Measurements from ENCODE around the gene SNRNP25. TPM values are rescaled to one million over a fixed set of nuclear protein-coding genes. Genes with fewer than 3 reads are reported as not detected.
"Not testable (repeated sequence)": the region's sequence is repeated elsewhere in the genome, so short reads cannot be mapped to it uniquely, and the experiment has no call there.

The SNRNP25 gene
- total RNA-seq (10 to 100 TPM; 12.8 to 17.5 TPM), polyA plus RNA-seq (ENCODE audit: insufficient read depth, low read depth, low replicate concordance) (26.9 TPM)
- long read RNA-seq, donor 1, transcript SNRNP25-201 (5 exons, 1,905 nt), result major isoform, 44 of 46 reads
- long read RNA-seq, donor 1, partial matches to known transcripts, result 0 of 46 reads
- long read RNA-seq, donor 1, other reads (novel, unspliced or antisense), result 0 of 46 reads
- long read RNA-seq, donor 2, transcript SNRNP25-201 (5 exons, 1,905 nt), result major isoform, 27 of 29 reads
- long read RNA-seq, donor 2, partial matches to known transcripts, result 0 of 29 reads
- long read RNA-seq, donor 2, other reads (novel, unspliced or antisense), result 0 of 29 reads

DNA sequence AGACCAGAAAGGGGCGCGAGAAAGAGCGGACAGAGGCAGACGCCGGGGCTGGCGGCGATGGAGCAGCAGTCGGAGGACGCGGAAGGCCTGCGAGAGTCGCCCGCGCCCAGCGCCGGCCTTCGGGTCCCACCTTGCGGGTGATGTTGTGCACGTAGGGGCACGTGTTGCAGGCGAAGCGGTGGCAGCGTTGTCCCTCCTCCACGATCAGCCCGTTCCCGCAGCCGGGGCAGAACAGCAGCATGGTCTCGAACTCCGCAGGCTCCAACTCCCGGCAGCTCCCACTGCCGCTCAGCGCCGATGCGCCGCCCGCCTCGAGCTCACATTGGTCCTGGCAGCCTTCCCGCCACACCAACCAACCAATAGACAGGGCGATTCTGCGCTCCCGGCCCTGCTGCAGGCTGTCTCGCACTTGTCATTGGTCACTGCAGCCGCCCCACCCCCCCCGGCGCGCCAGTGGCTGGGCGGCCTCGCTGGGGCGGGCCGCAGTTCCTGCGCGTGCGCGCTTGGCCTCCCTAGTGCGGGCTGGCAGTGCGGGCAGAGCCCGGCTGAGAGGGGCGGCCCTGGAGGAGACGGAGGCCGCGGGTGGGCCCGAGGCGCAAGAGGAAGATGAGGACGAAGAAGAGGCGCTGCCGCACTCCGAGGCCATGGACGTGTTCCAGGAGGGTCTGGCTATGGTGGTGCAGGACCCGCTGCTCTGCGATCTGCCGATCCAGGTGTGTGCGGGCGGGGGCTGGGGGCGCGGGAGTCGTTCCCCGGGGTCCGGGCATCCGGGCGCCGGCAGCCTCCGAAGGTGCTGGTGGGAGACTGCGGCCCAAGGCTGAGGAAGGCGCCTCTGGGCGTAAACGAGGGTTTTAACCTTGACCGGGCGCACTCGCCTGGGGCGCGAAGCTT, at the start of gene SNRNP25, which contains the start of gene POLR3K:
TSS of gene SNRNP25 (plus strand) at position 483 of the 891 bp plus-strand sequence. CDS start at position 672, 189 bp downstream.
TSS of gene POLR3K (minus strand) at position 263 of the 891 bp plus-strand sequence. CDS start at position 241, 22 bp downstream.
- intact Hi-C loops (cut with DNase I; ENCODE audit: low total_unique reads), result no loop called here
- WGBS, 2 donors, result 2 to 3% methylated on average over 23 to 89 of the region's 91 CpGs
- no peak for TF ChIP-seq POLR2A (IDR thresholded peaks at IDR 0.05)
- peak in 1 of 3 experiments; percentile 10 for TF ChIP-seq CTCF (IDR thresholded peaks at IDR 0.05)

DNA sequence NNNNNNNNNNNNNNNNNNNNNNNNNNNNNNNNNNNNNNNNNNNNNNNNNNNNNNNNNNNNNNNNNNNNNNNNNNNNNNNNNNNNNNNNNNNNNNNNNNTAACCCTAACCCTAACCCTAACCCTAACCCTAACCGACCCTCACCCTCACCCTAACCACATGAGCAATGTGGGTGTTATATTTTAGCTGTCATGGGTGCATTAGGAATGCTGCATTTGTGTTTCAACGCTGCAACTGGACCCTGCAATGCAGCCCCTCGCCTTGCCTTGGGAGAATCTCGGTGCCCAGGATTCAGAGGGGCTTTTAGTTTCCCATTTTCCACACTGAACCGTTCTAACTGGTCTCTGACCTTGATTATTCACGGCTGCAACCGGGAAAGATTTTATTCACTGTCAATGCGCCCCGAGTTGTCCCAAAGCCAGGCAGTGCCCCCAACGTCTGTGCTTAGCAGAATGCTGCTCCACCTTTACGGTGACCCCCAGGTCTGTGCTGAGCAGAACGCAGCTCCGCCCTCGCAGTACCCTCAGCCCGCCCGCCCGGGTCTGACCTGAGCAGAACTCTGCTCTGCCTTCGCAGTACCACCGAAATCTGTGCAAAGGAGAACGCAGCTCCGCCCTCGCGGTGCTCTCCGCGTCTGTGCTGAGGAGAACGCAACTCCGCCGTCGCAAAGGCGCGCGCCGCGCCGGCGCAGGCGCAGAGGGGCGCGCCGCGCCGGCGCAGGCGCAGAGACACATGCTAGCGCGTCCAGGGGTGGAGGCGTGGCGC, 43.5 kb upstream of the SNRNP25 start:
- no peaks in the 10 kb centered on the region for H3K36me3 ChIP-seq (ENCODE audit: low read depth, missing control alignments)
- WGBS, 2 donors, result 42% methylated on average over 24 of the region's 48 CpGs; no CpG with 5 or more reads in 1 of the 2 donors
- no peak for DNase-seq
- no peaks in the 10 kb centered on the region for H3K9me3 ChIP-seq
- intact Hi-C loops (cut with DNase I; ENCODE audit: low total_unique reads), result no loop called here
- no peaks in the 10 kb centered on the region for H3K27me3 ChIP-seq
- no peak overlapping the region for H3K4me3 ChIP-seq
- TF ChIP-seq CTCF (IDR thresholded peaks at IDR 0.05) (no peak), POLR2A (IDR thresholded peaks at IDR 0.05) (no peak)
- H3K4me1 ChIP-seq, result no peaks in the 10 kb centered on the region
- no peak overlapping the region for H3K27ac ChIP-seq

More for the DNA sequence above, at the start of gene SNRNP25, which contains the start of gene POLR3K:
- no peaks in the 10 kb centered on the region for H3K27me3 ChIP-seq
- H3K4me1 ChIP-seq, result peaks cover 4% of the 10 kb centered on the region
- no peaks in the 10 kb centered on the region for H3K36me3 ChIP-seq (ENCODE audit: low read depth, missing control alignments)
- DNase-seq, result peak; percentile 99
- peak within 1 kb of the TSS; percentile 14 to 47 for H3K27ac ChIP-seq
- H3K9me3 ChIP-seq, result no peaks in the 10 kb centered on the region
- peak within 1 kb of the TSS; percentile 67 to 70 for H3K4me3 ChIP-seq

DNA sequence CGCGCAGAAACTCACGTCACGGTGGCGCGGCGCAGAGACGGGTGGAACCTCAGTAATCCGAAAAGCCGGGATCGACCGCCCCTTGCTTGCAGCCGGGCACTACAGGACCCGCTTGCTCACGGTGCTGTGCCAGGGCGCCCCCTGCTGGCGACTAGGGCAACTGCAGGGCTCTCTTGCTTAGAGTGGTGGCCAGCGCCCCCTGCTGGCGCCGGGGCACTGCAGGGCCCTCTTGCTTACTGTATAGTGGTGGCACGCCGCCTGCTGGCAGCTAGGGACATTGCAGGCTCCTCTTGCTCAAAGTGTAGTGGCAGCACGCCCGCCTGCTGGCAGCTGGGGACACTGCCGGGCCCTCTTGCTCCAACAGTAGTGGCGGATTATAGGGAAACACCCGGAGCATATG, 42.9 kb upstream of the SNRNP25 start:
- 23% methylated on average over 4 of the region's 27 CpGs; no CpG with 5 or more reads in 1 of the 2 donors for WGBS, 2 donors
- H3K9me3 ChIP-seq; H3K27me3 ChIP-seq; H3K27ac ChIP-seq; H3K4me1 ChIP-seq; H3K4me3 ChIP-seq; H3K36me3 ChIP-seq (ENCODE audit: low read depth, missing control alignments); intact Hi-C loops (cut with DNase I; ENCODE audit: low total_unique reads): not testable (repeated sequence)
- DNase-seq, result peak; percentile 100
- peak in 1 of 3 experiments; percentile 54 for TF ChIP-seq CTCF (IDR thresholded peaks at IDR 0.05)

GRCh38 chr16:17062-17765, 36.4 kb upstream of the SNRNP25 start:
- WGBS, 2 donors, result 93% methylated on average over 17 of the region's 20 CpGs; no CpG with 5 or more reads in 1 of the 2 donors
- H3K9me3 ChIP-seq; H3K4me3 ChIP-seq; DNase-seq; H3K36me3 ChIP-seq (ENCODE audit: low read depth, missing control alignments); H3K27ac ChIP-seq; H3K27me3 ChIP-seq; H3K4me1 ChIP-seq; intact Hi-C loops (cut with DNase I; ENCODE audit: low total_unique reads): not testable (repeated sequence)

- H3K27ac ChIP-seq; H3K36me3 ChIP-seq (ENCODE audit: low read depth, missing control alignments); H3K4me1 ChIP-seq; DNase-seq; intact Hi-C loops (cut with DNase I; ENCODE audit: low total_unique reads); H3K9me3 ChIP-seq; H3K27me3 ChIP-seq; H3K4me3 ChIP-seq: not testable (repeated sequence)
- WGBS, 2 donors, result 89 to 96% methylated on average over 7 to 12 of the region's 12 CpGs
Measured at GRCh38 chr16:20886-21285, 32.7 kb upstream of the SNRNP25 start.

DNA sequence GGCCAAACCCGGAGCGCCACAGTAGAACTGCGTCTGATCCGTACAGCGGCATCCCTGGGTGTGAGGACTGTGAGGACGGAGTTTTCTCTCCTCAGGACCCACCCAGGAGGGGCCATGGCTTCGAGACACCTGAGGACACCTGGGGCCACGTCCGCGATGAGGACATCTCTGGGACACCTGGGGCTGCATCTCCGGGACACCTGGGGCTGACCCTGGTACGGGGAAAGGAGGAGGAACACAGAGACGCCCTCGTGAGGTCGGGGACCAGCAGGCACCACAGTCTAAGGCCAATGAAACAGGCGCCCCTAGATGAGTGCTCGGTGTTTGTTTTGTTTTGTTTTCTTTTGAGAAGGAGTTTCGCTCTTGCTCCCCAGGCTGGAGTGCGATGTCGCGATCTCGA, 29.5 kb upstream of the SNRNP25 start:
- H3K9me3 ChIP-seq; H3K27me3 ChIP-seq; H3K36me3 ChIP-seq (ENCODE audit: low read depth, missing control alignments); intact Hi-C loops (cut with DNase I; ENCODE audit: low total_unique reads); H3K4me3 ChIP-seq; H3K4me1 ChIP-seq; DNase-seq; H3K27ac ChIP-seq: not testable (repeated sequence)
- 75% methylated on average over 17 of the region's 22 CpGs; no CpG with 5 or more reads in 1 of the 2 donors for WGBS, 2 donors

GRCh38 chr16:25926-26348, 27.7 kb upstream of the SNRNP25 start:
- intact Hi-C loops (cut with DNase I; ENCODE audit: low total_unique reads); H3K27me3 ChIP-seq; DNase-seq; H3K9me3 ChIP-seq; H3K36me3 ChIP-seq (ENCODE audit: low read depth, missing control alignments); H3K27ac ChIP-seq; H3K4me3 ChIP-seq; H3K4me1 ChIP-seq: not testable (repeated sequence)
- 86% methylated on average over 3 of the region's 5 CpGs; no CpG with 5 or more reads in 1 of the 2 donors for WGBS, 2 donors
